Neuronal stem cell (in vitro differentiated cells): ENCODE data around the gene ACVR2A.

Source experiments
- DNase-seq: peaks from one replicate; pipeline ENCODE4 v3.0.0-alpha.2; 2013; ENCODE audit warnings: low spot score
- H2AFZ ChIP-seq: one replicate; pipeline ENCODE4 v1.6.1; 2013; ENCODE audit warnings: mild to moderate bottlenecking, low read length, inconsistent platforms
- H2AK5ac ChIP-seq: 2 replicates; pipeline ENCODE4 v1.6.1; 2013; ENCODE audit warnings: low read depth, mild to moderate bottlenecking, inconsistent platforms, low read length, moderate library complexity, mixed read lengths
- H2BK120ac ChIP-seq: 2 replicates; pipeline ENCODE4 v1.6.1; 2013; ENCODE audit warnings: low read depth, mild to moderate bottlenecking, inconsistent platforms, low read length, moderate library complexity, mixed read lengths
- H2BK12ac ChIP-seq: one replicate; pipeline ENCODE4 v1.6.1; 2013; ENCODE audit warnings: low read length, inconsistent platforms
- H2BK15ac ChIP-seq: 2 replicates; pipeline ENCODE4 v1.6.1; 2013; ENCODE audit warnings: mild to moderate bottlenecking, low read length, inconsistent platforms, mixed read lengths
- H2BK5ac ChIP-seq: one replicate; pipeline ENCODE4 v1.6.1; 2013; ENCODE audit warnings: inconsistent platforms, mild to moderate bottlenecking, low read length, moderate library complexity
- H3K14ac ChIP-seq: one replicate; pipeline ENCODE4 v1.6.1; 2013; ENCODE audit warnings: low read length, inconsistent platforms
- H3K18ac ChIP-seq: 2 replicates; pipeline ENCODE4 v1.6.1; 2013; ENCODE audit warnings: low read length, inconsistent platforms
- H3K23ac ChIP-seq: 2 replicates; pipeline ENCODE4 v1.6.1; 2013; ENCODE audit warnings: low read depth, mild to moderate bottlenecking, mixed read lengths, low read length, inconsistent platforms; ENCODE audit not compliant: poor library complexity
- H3K27ac ChIP-seq: replicated peaks from 3 replicates; pipeline ENCODE4 v1.5.1; 2013; ENCODE audit warnings: low read length, inconsistent platforms
- H3K27me3 ChIP-seq, 3 experiments: 2 replicates each; pipeline ENCODE4 v1.6.1; 2013; ENCODE audit warnings: low read length in 3 of 3, mild to moderate bottlenecking in 2 of 3, inconsistent platforms in 1 of 3, low read depth in 1 of 3, mixed read lengths in 1 of 3, moderate library complexity in 1 of 3; ENCODE audit not compliant: control insufficient read depth in 3 of 3, insufficient read depth in 3 of 3
- H3K36me3 ChIP-seq, 2 donors: replicated peaks in 1 of 2; 2 replicates each; pipeline ENCODE4 v1.6.1; 2013; ENCODE audit warnings: low read length in 2 of 2; ENCODE audit not compliant: control insufficient read depth in 2 of 2, insufficient read depth in 2 of 2
- H3K4ac ChIP-seq: 2 replicates; pipeline ENCODE4 v1.6.1; 2013; ENCODE audit warnings: inconsistent platforms, mild to moderate bottlenecking, low read length, moderate library complexity
- H3K4me1 ChIP-seq, 2 donors: 1 replicate in 1 of 2; 2 replicates in 1 of 2; pipeline ENCODE4 v1.6.1; 2013; ENCODE audit warnings: low read length in 2 of 2, low read depth in 1 of 2; ENCODE audit not compliant: control insufficient read depth in 2 of 2, insufficient read depth in 1 of 2
- H3K4me2 ChIP-seq: one replicate; pipeline ENCODE4 v1.6.1; 2013; ENCODE audit warnings: mild to moderate bottlenecking, low read length, inconsistent platforms; ENCODE audit not compliant: insufficient read depth, poor library complexity, severe bottlenecking
- H3K4me3 ChIP-seq, 2 donors: 2 replicates each; pipeline ENCODE4 v1.5.1; 2013; ENCODE audit warnings: low read length in 2 of 2, mild to moderate bottlenecking in 2 of 2, inconsistent platforms in 1 of 2, moderate library complexity in 1 of 2
- H3K79me1 ChIP-seq: one replicate; pipeline ENCODE4 v1.6.1; 2013; ENCODE audit warnings: low read depth, mild to moderate bottlenecking, inconsistent platforms, low read length, moderate library complexity
- H3K9ac ChIP-seq: one replicate; pipeline ENCODE4 v1.6.1; 2013; ENCODE audit warnings: mild to moderate bottlenecking, low read depth, low read length, inconsistent platforms; ENCODE audit not compliant: poor library complexity
- H3K9me3 ChIP-seq, 2 donors: replicated peaks in 1 of 2; 2 replicates each; pipeline versions ENCODE3 to v1.6.1; 2013; ENCODE audit warnings: low read length in 2 of 2, mild to moderate bottlenecking in 2 of 2, inconsistent platforms in 1 of 2, low read depth in 1 of 2, mixed read lengths in 1 of 2, moderate library complexity in 1 of 2; ENCODE audit not compliant: control insufficient read depth in 2 of 2, insufficient read depth in 1 of 2
- H4K8ac ChIP-seq: one replicate; pipeline ENCODE4 v1.6.1; 2013; ENCODE audit warnings: low read depth, mild to moderate bottlenecking, inconsistent platforms, low read length, moderate library complexity
- H4K91ac ChIP-seq: one replicate; pipeline ENCODE4 v1.6.1; 2013; ENCODE audit warnings: low read length, low read depth, mild to moderate bottlenecking, inconsistent platforms; ENCODE audit not compliant: poor library complexity
- WGBS, 2 donors: extraction: QIAGEN DNeasy Blood & Tissue Kit; methylation state at CpG; one replicate each; pipeline ENCODE4 v1.1.7; 2013; ENCODE audit warnings: missing lambda C conversion rate in 2 of 2, mixed read lengths in 1 of 2; ENCODE audit not compliant: insufficient read length in 2 of 2, insufficient replicate concordance in 1 of 2; ENCODE audit errors: extremely low coverage in 2 of 2; 5-methylcytosine and 5-hydroxymethylcytosine counted together

Gene ACVR2A

GRCh38 chr2:147873859-147874483 lies 29.1 kb downstream of the ACVR2A start:
- Histone ChIP-seq H4K8ac (no peak overlapping the region), H3K4me2 (no peak overlapping the region), H3K9me3 (no peaks in the 10 kb centered on the region), H2BK12ac (no peak overlapping the region), H3K27me3 (no peaks in the 10 kb centered on the region), H3K18ac (no peak overlapping the region), H2BK5ac (no peak overlapping the region), H3K36me3 (no peaks in the 10 kb centered on the region), H3K27ac (no peak overlapping the region), H3K9ac (no peak overlapping the region), H2BK120ac (no peak overlapping the region), H3K23ac (no peak overlapping the region), H2AK5ac (no peak overlapping the region), H3K4me3 (no peak overlapping the region), H4K91ac (no peak overlapping the region), H2AFZ (no peak overlapping the region), H2BK15ac (no peak overlapping the region), H3K14ac (no peak overlapping the region), H3K79me1 (no peaks in the 10 kb centered on the region), H3K4me1 (peaks cover 3% of the 10 kb centered on the region in 2 donors), H3K4ac (no peak overlapping the region)
- WGBS, 2 donors: no CpG with 5 or more reads among the region's 1 CpG
- no peak for DNase-seq

DNA sequence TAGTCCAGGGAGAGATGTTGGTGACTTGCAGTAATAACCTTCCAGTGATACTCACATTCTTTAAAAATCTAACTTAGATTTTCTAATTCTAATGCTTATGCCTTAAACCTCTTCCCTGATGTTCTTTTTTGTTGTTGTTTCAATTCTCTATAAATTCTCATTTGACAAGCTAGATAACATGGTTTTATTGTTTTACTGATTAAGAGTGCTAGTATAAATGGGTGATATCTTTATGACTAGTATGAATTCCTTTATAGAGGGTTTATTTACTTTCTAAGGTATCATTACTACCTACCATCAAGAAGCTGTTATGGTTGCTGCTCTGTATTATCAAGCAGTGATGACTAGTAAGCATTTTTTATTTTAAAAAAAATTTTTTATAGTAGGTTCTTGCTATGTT lies 35.0 kb downstream of the ACVR2A start:
- no peak overlapping the region for H3K14ac ChIP-seq
- H4K8ac ChIP-seq: no peak overlapping the region
- no peak overlapping the region for H3K18ac ChIP-seq
- DNase-seq: no peak
- H4K91ac ChIP-seq: no peak overlapping the region
- no peaks in the 10 kb centered on the region for H3K9me3 ChIP-seq
- H3K4me2 ChIP-seq: no peak overlapping the region
- no peak overlapping the region for H2BK12ac ChIP-seq
- H2BK15ac ChIP-seq: no peak overlapping the region
- no peaks in the 10 kb centered on the region for H3K79me1 ChIP-seq
- H2AK5ac ChIP-seq: no peak overlapping the region
- H2AFZ ChIP-seq: no peak overlapping the region
- peaks cover 3% of the 10 kb centered on the region in 2 donors for H3K4me1 ChIP-seq
- H2BK120ac ChIP-seq: no peak overlapping the region
- no peaks in the 10 kb centered on the region for H3K27me3 ChIP-seq
- H3K9ac ChIP-seq: no peak overlapping the region
- H3K4ac ChIP-seq: no peak overlapping the region
- no peak overlapping the region for H3K27ac ChIP-seq
- H3K4me3 ChIP-seq: no peak overlapping the region
- H2BK5ac ChIP-seq: no peak overlapping the region
- no peak overlapping the region for H3K23ac ChIP-seq
- H3K36me3 ChIP-seq: no peaks in the 10 kb centered on the region

DNA sequence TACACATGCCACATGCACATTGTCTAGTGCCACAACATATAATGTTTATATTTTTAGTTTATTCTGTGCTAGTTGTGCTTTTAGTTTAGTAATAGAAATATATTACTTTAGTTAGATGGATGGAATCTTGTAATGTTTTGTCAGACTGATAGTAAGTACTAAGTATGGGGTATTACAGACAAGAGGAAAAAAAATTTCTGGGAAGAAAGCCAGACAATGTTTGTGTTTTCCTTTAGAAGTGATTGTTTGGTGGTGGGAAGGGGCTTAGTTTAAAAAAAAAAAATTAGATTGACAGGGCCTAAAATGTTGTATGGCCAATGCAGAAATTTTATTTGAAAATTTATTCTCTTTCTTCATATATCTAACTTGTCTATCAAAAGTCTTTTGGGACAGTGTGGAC lies 37.8 kb downstream of the ACVR2A start:
- no peaks in the 10 kb centered on the region for H3K79me1 ChIP-seq
- no peak overlapping the region for H4K91ac ChIP-seq
- H3K4me1 ChIP-seq: no peaks in the 10 kb centered on the region
- no peaks in the 10 kb centered on the region for H3K36me3 ChIP-seq
- no peak overlapping the region for H2AK5ac ChIP-seq
- no peak overlapping the region for H2BK15ac ChIP-seq
- H3K23ac ChIP-seq: no peak overlapping the region
- no peak overlapping the region for H2AFZ ChIP-seq
- no peak overlapping the region for H2BK120ac ChIP-seq
- H3K18ac ChIP-seq: no peak overlapping the region
- no peak overlapping the region for H3K14ac ChIP-seq
- no peak for DNase-seq
- H3K9ac ChIP-seq: no peak overlapping the region
- no peak overlapping the region for H2BK12ac ChIP-seq
- H2BK5ac ChIP-seq: no peak overlapping the region
- no peak overlapping the region for H3K4ac ChIP-seq
- no peaks in the 10 kb centered on the region for H3K27me3 ChIP-seq
- H3K9me3 ChIP-seq: no peaks in the 10 kb centered on the region
- no peak overlapping the region for H4K8ac ChIP-seq
- no peak overlapping the region for H3K4me3 ChIP-seq
- no peak overlapping the region for H3K4me2 ChIP-seq
- no peak overlapping the region for H3K27ac ChIP-seq

DNA sequence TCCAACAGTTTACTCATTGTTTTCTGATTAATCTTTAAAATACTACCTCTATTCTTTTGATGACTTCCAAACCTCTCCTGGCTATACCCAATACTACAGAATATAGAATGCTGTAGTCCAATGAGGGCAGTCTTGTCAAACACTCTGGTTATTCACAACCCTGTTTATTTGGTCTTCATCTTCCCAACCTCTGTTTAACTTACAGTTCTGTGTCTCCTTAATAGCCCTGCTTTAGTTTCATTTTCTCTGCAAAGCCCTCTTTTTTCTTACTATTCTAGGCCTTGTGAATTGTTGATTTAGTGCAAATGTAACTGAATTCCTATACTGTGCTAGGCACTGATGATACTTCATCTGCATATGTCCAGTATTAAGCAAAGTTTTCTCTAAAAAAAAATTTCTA lies 40.0 kb downstream of the ACVR2A start:
- H3K36me3 ChIP-seq: no peaks in the 10 kb centered on the region
- H4K91ac ChIP-seq: no peak overlapping the region
- H2BK12ac ChIP-seq: no peak overlapping the region
- H2AFZ ChIP-seq: no peak overlapping the region
- H3K18ac ChIP-seq: no peak overlapping the region
- no peak overlapping the region for H4K8ac ChIP-seq
- no peaks in the 10 kb centered on the region for H3K79me1 ChIP-seq
- no peak overlapping the region for H2BK120ac ChIP-seq
- no peaks in the 10 kb centered on the region for H3K9me3 ChIP-seq
- H3K4ac ChIP-seq: no peak overlapping the region
- no peak overlapping the region for H2AK5ac ChIP-seq
- no peak overlapping the region for H2BK15ac ChIP-seq
- no peak overlapping the region for H3K14ac ChIP-seq
- no peak overlapping the region for H3K4me2 ChIP-seq
- H3K27me3 ChIP-seq: no peaks in the 10 kb centered on the region
- no peak for DNase-seq
- H3K9ac ChIP-seq: no peak overlapping the region
- no peaks in the 10 kb centered on the region for H3K4me1 ChIP-seq
- H3K23ac ChIP-seq: no peak overlapping the region
- no peak overlapping the region for H2BK5ac ChIP-seq
- no peak overlapping the region for H3K27ac ChIP-seq
- no peak overlapping the region for H3K4me3 ChIP-seq
